Ascending aorta (tissue), 2 donors: ENCODE results near the gene PAK4. TPM values are rescaled to one million over a fixed set of nuclear protein-coding genes. Genes with fewer than 3 reads are reported as not detected.
"Not testable (repeated sequence)": the region's sequence is repeated elsewhere in the genome, so short reads cannot be mapped to it uniquely, and the experiment has no call there.

Experiments
- DNase-seq, 2 donors: peaks; one replicate each; pipeline ENCODE4 v3.0.0-alpha.2; 2019; ENCODE audit warnings: low spot score in 2 of 2
- H3K27ac ChIP-seq, 2 donors: fragments of 200-600 bp; sonication (generic); one replicate each; pipeline ENCODE4 v1.5.1; 2016 to 2017; ENCODE audit warnings: mild to moderate bottlenecking in 1 of 2
- H3K27me3 ChIP-seq: fragments of 200-600 bp; sonication (generic); one replicate; pipeline ENCODE4 v1.5.1; 2017
- H3K36me3 ChIP-seq, 2 donors: fragments of 200-600 bp; sonication (generic); one replicate each; pipeline ENCODE4 v1.5.1; 2016
- H3K4me1 ChIP-seq, 2 donors: fragments of 200-600 bp; sonication (generic); one replicate each; pipeline ENCODE4 v1.5.1; 2016 to 2017; ENCODE audit warnings: mild to moderate bottlenecking in 1 of 2
- H3K4me3 ChIP-seq, 2 donors: fragments of 200-600 bp; sonication (generic); one replicate each; pipeline ENCODE4 v1.5.1; 2016 to 2017; ENCODE audit warnings: mild to moderate bottlenecking in 1 of 2
- H3K9me3 ChIP-seq, 2 donors: fragments of 200-600 bp; sonication (generic); one replicate each; pipeline ENCODE4 v1.5.1; 2016
- CTCF ChIP-seq, 3 experiments: fragments of 200-600 bp in 2 of 3; fragments of 450-650 bp in 1 of 3; sonication (generic) in 2 of 3; IDR thresholded peaks; one replicate each; pipeline ENCODE4 v1.5.1; 2016 to 2019; ENCODE audit warnings: antibody characterized with exemption in 3 of 3, mild to moderate bottlenecking in 1 of 3, moderate library complexity in 1 of 3
- intact Hi-C: fragments of 100-400 bp; cut with DNase I; formaldehyde crosslinking; loops from one replicate; pipeline ENCODE4 v1.15.1; 2023
- total RNA-seq: library from RNA; depleted of rRNA; stranded (reverse); fragments of >200 nt; gene quantifications from one replicate; pipeline ENCODE4 v1.1.0, GENCODE V29; 2016

Gene PAK4
- total RNA-seq, 1 donor from 2014 or later: 27.4 TPM

GRCh38 chr19:39208175-39208795, 82.7 kb downstream of the PAK4 start:
- H3K9me3 ChIP-seq: no peaks in the 10 kb centered on the region
- H3K4me3 ChIP-seq: no peak overlapping the region
- no peak for TF ChIP-seq CTCF (IDR thresholded peaks at IDR 0.05)
- no peaks in the 10 kb centered on the region for H3K4me1 ChIP-seq
- intact Hi-C loops: no loop called here
- DNase-seq: no peak
- no peak overlapping the region for H3K27ac ChIP-seq
- peaks cover 8% of the 10 kb centered on the region for H3K27me3 ChIP-seq
- H3K36me3 ChIP-seq: no peaks in the 10 kb centered on the region

GRCh38 chr19:39209196-39209595, 83.6 kb downstream of the PAK4 start:
- no peak for DNase-seq
- Histone ChIP-seq H3K27ac (no peak overlapping the region), H3K9me3 (no peaks in the 10 kb centered on the region), H3K4me3 (no peak overlapping the region), H3K4me1 (no peaks in the 10 kb centered on the region), H3K27me3 (no peaks in the 10 kb centered on the region), H3K36me3 (no peaks in the 10 kb centered on the region)
- no peak for TF ChIP-seq CTCF (IDR thresholded peaks at IDR 0.05)
- intact Hi-C loops: no loop called here

GRCh38 chr19:39211731-39212374, 86.3 kb downstream of the PAK4 start:
- H3K27me3 ChIP-seq: no peaks in the 10 kb centered on the region
- no peak for DNase-seq
- TF ChIP-seq CTCF (IDR thresholded peaks at IDR 0.05): no peak
- intact Hi-C loops: no loop called here
- no peak overlapping the region for H3K27ac ChIP-seq
- no peaks in the 10 kb centered on the region for H3K4me1 ChIP-seq
- no peaks in the 10 kb centered on the region for H3K36me3 ChIP-seq
- H3K4me3 ChIP-seq: no peak overlapping the region
- peaks cover 0 to 4% of the 10 kb centered on the region in 2 donors for H3K9me3 ChIP-seq

- H3K4me1 ChIP-seq: no peaks in the 10 kb centered on the region
- H3K9me3 ChIP-seq: peaks cover 0 to 4% of the 10 kb centered on the region in 2 donors
- no peaks in the 10 kb centered on the region for H3K36me3 ChIP-seq
- no peak for DNase-seq
- intact Hi-C loops: no loop called here
- H3K27ac ChIP-seq: no peak overlapping the region
- no peaks in the 10 kb centered on the region for H3K27me3 ChIP-seq
- peak in 1 of 3 experiments; percentile 6 for TF ChIP-seq CTCF (IDR thresholded peaks at IDR 0.05)
- H3K4me3 ChIP-seq: no peak overlapping the region
Observed at GRCh38 chr19:39212375-39212742, 86.8 kb downstream of the PAK4 start.

GRCh38 chr19:39215323-39215722, 89.7 kb downstream of the PAK4 start:
- H3K27ac ChIP-seq, H3K36me3 ChIP-seq, DNase-seq, H3K9me3 ChIP-seq, H3K27me3 ChIP-seq, intact Hi-C loops, H3K4me3 ChIP-seq, H3K4me1 ChIP-seq: not testable (repeated sequence)

GRCh38 chr19:39217094-39217493, 91.5 kb downstream of the PAK4 start:
- no peak for DNase-seq
- Histone ChIP-seq H3K4me1 (no peaks in the 10 kb centered on the region), H3K36me3 (no peaks in the 10 kb centered on the region), H3K4me3 (no peak overlapping the region), H3K27me3 (no peaks in the 10 kb centered on the region), H3K27ac (no peak overlapping the region), H3K9me3 (peaks cover 0 to 4% of the 10 kb centered on the region in 2 donors)
- TF ChIP-seq CTCF (IDR thresholded peaks at IDR 0.05): no peak
- intact Hi-C loops: no loop called here
